D341Med (cell line): ENCODE results near the gene STK11.
"Not testable (repeated sequence)": the region's sequence is repeated elsewhere in the genome, so short reads cannot be mapped to it uniquely, and the experiment has no call there.

Experiments
- DNase-seq: peaks from one replicate; pipeline ENCODE4 v3.0.0; 2012; ENCODE audit warnings: low spot score

STK11 gene

DNA sequence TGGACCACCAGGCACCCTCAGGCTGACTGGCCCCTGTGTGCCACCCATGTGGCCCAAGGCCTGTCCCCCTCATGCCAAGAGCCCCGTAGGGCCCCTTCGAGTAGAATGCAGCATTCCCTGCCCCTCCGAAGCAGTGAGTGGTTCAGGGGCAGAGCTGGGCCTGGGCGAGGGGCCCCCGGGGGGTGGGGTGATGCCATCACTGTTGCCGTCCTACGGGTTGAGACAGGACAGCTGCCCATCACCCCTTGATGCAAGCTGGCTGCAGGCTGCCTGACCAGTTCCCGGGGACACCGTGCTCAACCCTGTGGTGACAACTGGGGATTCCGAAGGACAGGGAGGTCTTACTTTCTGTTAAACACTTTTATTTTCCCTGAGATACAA lies 36.2 kb upstream of the STK11 start:
- DNase-seq: no peak

DNA sequence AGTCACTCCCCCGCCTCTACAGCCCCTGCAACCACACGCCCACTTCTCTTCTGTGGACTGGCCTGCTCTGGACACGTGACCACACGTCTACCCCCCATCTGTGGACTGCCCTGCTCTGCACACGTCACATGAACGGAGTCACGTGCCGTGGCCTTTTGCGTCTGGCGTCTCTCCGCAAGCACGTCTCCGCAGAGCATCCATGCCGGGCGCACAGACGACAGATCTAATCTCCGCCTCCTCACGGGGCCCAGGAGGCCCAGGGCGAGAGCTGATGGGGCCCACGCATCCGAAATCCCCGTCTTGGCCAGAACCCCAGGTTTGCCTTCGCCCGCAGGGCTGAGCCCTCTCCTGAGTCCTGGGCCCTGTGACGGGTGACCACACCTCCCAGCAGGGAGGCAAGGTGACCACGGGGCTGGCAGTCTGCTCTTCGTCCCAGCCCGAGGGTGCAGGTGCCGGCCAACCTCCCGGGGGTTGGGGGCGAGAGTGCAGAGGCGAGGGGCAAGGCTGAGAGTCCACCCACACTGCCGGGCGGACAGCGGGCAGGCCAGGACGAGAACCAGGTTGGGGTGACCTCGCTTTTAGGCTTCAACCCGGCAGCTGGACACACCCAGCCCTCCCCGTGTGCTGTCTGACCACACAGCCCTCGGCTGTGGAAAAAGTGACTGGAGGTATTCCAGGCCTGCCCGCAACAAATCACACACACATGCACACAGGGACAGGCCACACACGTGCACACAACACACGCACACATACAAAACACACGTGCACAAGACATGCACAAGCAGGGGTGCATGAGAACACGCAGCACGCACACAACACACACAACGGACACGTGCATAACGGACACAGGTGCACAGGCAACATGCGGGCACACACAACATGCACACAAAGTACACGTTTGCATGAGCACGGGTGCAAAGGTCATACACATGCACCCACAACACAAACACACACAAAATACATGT lies 35.4 kb upstream of the STK11 start:
- no peak for DNase-seq

DNA sequence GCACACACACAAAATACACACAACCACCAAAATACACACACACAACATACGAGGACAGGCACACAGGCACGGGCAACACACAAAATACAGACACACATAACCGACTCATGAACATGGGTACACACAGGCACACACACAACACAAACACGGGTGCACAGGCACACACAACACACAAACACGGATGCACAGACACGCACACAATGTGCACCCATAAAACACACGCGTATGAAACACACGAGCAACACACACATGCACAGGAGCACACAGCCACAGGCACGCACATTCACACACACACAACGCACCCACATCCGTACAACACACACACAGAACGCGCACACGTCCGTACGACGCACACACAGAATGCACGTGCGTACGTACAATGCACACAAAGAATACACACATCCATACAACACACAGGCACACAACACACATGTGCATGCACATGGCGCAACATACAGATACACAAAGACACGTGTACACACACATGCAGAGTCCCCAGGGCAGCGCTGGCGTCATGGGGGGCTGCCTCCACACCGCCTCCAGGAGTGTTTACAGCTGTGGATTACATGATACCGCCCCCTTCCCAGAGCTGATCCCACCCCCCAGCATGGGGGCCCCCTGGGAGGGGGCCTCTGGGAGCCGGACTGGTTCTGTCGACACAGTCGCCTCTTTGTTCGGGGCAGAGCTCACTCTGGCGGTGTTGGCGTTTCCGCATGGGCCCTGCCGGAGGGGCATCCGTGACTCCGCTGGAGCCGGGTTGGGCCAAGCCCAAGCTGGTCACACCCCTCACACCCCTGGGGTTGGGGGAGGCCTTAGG lies 34.4 kb upstream of the STK11 start:
- no peak for DNase-seq

DNA sequence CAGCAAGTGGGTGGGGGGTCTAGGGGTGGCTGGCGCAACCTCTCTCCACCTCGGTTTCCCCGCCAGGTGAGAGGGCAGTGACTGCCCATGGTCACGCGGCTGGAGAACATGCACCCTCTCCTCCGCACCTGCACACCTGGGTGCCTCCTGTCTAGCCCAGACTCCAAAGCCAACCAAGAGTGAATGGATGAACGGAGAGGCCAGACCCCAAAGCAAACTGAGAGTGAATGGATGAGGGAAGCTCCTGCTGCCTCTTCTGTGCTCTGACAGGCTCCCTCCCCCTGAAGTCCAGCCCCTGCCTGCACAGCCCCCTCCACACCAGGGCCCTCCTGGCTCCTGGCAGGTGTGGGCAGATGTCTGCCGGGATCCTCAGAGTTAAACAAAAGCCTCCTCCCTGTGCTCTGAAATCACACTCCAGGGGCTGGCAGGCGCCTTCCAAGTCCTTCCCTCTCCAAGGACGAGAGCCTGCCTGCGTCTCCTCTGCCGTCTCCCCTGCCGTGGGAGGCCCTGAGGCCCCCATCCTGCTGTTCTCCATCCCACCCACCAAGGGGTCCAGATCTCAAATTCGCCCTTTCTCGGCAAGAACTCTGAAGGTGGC lies 33.7 kb upstream of the STK11 start:
- no peak for DNase-seq

DNA sequence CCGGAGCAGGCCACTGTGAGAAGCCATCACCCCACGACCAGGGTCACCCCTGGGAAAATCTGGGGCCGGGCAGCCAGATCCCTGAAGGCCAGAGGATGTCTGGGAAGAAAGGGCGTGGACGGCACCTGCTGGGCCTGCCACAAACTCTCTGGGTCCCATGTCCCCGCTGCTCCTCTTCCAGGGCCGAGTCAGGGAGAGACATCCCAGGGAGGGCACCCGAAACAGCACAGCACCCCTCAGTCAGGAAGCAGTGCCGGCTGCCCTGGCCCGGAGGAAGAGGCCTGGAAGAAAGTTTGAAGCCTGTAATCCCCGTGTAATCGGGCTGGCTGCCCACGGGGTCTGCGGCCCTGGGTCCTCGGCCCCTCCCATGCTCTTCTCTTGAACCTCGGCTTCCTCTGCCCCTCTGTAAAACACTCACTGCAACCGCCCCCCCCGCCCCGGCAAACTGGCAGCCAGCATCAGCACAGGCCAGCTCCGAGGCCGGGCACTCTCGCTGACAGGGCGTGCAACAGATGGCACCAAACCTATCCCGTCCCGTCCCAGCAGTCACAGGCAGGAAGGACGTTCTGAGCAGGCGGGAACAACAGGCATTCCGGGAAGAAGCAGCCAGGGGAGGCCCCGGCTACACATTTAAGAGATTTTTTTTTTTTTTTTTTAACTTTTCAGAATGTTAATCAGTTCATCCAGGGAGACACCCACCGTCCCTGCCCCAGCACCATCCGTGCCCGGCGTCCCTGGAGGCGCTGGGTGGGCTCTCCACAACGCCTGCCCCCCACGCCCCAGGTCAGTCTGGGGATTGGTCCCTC lies 33.0 kb upstream of the STK11 start:
- DNase-seq: peak; percentile 66

DNA sequence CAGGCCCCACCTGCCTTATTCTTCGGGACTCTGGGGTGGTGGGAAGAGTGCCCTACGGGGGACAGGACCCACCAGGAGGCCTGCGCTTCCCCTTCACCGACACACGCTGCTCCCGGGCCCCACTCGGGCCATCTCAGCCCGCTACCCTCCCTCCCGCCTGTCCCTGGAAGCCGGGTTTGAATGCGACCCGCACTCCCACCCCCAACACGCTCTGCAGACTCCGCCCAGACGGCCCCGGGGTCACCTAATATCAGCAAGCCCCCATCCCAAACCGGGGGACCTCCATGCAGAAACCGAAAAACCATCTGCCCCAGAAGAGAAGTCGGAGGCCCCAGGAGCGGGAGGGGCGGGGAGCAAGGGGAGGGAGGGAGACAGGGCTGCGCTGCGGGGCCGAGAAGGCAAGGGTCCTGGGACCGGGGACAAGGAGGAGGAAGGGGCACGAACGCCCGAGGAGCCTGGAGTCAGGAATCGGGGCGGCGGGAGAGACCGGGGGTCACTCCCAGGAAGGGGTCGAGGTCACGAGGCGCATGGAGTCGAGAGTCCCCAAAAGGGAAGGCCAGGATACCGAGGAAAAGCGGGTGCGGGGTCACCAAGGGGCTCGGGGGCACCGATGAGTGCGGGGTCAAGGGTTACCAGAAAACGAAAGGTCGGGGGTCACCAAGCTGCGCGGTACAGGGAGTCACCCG lies 32.3 kb upstream of the STK11 start:
- peak; percentile 58 for DNase-seq

DNA sequence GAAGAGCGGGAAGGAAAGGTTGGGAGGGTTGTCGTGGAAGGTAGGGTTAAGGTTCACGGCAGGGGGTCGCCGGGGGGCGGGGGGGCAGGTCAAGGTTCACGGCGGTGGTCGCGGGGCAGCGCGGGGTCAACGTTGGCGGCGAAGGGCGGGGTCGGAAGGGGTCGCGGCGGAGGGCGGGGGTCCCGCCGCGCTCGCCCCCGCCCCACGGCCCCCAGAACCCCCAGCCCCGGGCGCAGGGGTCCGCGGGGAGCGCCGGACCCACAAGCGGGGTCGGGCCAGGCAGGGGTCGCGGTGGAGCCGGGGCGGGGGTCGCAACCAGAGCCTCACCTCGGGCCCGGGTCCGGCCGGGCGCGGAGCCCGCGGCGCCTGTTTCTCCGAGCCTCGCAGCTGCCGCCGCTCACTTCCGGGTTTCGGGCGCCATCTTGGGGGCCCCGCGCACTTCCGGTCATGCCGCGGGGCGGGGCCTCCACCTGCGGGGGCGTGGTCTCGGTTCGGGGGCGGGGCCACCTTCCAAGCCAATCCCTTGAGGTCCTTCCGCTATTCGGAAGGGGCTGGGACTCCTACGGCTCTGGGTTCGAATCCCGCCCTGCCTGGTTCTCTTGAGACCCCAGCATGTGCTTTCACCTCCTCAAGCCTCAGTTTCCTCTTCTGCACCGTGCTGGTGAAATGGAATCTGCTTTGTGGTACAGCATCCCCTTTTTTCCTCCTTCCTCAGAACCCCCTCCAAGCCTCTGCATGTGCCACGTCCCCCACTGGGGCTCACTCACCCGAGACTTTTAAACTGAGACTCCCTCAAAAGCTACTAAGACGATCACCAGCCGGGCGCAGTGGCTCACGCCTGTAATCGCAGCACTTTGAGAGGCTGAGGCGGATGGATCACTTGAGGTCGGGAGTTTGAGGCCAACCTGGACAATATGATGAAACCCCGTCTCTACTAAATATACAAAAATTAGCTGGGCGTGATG lies 31.5 kb upstream of the STK11 start, which contains the start of gene SBNO2:
Gene SBNO2 (minus strand): TSS at position 424 of the 965 bp plus-strand sequence. CDS start 19,992 bp downstream, outside the sequence.
- peak; percentile 99 for DNase-seq

DNA sequence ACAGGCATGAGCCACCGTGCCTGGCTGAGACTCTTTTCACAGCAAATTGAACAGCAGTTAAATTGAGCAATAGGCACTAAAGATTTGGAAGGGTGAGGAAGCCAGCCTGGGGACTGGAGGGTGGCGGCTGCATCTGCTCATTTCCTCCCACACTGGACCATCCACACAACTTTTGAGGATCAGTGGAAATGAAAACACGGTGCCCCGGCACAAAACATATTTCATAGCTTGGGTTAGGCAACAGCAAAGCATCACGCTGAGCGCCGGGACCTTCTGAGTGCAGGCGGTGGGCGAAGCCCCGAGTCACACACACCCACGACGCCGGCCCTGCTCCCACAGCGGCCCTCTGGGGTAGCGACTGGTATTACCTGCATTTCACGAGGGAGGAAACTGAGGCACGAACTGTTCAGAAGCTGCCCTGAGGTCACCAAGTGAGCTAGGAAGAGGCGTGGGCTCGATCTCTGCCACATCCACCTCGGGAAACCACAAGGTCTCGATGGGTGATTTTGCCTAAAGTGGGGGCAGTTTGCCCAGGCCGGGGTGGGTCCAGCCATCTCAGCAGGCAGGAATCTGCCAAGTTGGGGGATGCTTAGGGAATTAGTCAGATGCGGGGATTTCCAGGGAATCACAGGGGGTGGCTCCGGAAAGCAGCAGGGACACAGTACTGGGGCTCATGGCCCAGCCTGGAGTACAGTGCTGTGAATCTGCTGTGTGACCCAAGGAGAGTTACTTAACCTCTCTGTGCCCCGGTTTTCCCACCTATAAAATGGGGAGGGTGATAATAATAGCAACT lies 28.1 kb upstream of the STK11 start:
- no peak for DNase-seq

DNA sequence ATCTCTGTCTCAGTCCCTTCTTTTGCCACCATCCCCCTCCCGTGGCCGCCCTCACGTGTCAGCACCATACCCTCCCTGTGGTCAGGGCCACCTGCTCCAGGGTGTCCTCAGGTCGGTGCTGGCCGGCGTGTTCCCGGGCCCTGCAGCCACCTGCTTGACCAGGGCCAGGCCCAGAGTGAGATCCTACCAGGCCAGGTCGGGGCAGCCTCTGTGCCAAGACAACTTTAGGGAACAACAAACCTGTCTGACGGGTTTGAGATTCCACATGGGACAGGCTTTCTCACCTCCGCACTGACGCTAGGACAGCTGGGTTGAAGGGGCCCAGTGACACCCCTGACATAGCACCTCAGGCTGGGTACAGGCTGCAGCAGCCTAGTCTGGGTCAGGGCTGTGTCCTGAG lies 24.0 kb upstream of the STK11 start:
- no peak for DNase-seq

DNA sequence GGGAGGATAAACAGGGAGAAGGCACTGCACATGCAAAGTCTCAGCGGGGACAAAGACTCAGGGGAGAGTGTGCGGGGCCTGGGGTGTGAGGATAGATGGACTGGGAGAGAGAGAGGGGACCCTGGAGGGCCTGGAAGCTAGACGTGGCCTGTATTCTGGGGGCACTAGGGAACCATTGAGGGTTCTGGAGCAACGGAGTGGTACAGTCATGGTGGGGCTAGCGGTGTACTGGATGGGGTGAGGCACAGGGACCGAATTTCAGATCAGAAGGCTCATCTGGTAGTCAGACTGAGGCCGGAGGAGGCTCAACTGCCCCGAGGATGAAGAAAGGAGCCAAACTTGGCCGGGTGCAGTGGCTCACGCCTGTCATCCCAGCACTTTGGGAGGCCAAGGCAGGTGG lies 23.5 kb upstream of the STK11 start:
- DNase-seq: no peak

DNA sequence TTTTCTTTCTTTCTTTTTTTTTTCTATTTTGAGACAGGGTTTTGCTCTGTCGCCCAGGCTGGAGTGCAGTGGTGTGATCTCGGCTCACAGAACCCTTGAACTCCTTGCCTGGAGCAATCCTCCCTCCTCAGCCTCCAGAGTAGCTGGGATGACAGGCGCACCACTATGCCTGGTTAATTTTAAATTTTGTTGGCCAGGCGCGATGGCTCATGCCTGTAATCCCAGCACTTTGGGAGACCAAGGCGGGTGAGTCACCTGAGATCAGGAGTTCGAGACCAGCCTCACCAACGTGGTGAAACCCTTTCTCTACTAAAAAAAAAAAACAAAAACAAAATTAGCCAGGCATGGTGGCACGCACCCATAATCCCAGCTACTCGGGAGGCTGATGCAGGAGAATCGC lies 22.9 kb upstream of the STK11 start:
- DNase-seq: no peak

DNA sequence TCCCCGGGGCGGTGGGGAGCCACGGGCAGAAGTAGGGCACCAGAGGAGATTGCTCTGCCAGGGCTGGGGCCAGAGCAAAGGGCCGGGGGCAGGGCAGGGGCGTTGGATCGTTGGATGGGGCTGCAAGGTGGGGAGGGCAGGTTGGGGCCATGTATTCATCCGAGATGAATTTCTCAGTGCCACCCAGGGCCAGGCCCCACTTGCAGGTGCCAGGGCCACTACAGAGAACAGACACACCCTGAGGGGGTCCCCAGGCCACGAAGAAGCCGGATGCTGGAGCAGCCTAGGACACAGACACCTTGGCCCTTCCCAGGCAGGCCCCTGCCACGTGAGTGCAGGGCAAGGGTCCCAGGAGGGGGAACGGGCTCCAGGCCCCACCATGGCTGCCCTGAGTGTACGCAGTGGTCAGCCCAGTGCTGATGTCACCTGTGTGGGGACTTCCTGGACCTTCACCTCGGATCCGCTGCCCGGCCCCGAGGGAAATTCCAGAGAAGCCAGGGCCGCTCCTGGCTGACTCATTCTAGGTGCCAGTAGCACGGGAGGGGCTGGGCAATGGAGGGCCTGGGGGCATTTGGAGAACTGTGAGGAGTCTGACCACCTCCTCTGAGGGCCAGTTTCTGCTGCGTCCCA lies 21.9 kb upstream of the STK11 start:
- DNase-seq: no peak

DNA sequence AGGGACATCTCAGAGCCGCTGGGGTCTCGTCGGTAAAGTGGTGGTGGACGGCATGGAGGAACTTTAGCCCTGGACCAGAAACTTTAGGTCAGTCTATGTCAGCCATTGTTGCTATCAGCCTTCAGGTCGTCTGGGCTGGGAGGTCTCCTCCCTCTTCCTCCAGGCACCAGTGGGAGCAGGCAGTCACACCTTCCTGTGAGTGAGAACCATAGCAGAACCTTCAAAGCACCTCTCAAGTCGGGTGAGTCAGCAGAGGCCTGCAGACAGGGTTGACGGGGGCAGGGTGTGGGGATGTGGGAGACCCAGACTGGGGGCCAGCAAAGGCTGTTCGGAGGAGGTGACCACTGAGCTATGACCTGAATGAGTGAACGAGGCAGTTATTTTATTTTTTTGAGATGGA lies 16.2 kb upstream of the STK11 start:
- no peak for DNase-seq

DNA sequence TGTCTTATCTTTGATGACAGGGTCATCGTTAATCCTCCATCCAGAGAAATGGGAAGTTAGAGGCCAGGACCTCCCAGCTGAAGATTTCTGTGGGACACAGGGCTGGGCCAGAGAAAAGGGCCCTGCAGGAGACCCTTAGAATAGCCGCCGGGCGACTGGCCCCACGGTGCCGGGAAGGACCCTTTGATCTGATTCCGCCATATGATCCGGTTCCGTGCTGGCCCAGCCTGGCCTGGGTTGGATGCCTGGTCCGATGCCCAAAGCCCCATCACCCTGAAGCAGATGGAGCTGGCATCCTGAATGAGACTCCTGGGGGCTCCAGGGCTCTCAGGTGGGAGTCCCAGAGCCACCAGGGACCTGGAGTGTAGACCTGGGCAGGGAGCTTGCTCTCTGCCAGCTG lies 6.0 kb upstream of the STK11 start:
- no peak for DNase-seq

DNA sequence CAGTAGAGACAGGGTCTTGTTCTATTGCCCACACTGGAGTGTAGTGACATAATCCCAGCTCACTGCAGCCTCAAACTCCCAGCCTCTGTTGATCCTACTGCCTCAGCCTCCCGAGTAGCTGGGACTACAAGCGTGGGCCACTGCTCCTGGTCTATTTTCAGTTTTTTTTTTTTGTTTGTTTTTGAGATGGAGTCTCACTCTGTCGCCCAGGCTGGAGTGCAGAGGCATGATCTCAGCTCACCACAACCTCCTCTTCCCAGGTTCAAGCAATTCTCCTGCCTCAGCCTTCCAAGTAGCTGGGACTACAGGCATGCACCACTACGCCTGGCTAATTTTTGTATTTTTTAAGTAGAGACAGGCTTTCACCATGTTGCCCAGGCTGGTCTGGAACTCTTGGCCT lies 5.0 kb upstream of the STK11 start:
- not testable (repeated sequence) for DNase-seq

DNA sequence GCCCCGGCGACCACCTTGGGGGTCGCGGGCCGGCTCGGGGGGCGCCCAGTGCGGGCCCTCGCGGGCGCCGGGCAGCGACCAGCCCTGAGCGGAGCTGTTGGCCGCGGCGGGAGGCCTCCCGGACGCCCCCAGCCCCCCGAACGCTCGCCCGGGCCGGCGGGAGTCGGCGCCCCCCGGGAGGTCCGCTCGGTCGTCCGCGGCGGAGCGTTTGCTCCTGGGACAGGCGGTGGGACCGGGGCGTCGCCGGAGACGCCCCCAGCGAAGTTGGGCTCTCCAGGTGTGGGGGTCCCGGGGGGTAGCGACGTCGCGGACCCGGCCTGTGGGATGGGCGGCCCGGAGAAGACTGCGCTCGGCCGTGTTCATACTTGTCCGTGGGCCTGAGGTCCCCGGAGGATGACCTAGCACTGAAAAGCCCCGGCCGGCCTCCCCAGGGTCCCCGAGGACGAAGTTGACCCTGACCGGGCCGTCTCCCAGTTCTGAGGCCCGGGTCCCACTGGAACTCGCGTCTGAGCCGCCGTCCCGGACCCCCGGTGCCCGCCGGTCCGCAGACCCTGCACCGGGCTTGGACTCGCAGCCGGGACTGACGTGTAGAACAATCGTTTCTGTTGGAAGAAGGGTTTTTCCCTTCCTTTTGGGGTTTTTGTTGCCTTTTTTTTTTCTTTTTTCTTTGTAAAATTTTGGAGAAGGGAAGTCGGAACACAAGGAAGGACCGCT lies 729 bp downstream of the STK11 start:
- DNase-seq: no peak

DNA sequence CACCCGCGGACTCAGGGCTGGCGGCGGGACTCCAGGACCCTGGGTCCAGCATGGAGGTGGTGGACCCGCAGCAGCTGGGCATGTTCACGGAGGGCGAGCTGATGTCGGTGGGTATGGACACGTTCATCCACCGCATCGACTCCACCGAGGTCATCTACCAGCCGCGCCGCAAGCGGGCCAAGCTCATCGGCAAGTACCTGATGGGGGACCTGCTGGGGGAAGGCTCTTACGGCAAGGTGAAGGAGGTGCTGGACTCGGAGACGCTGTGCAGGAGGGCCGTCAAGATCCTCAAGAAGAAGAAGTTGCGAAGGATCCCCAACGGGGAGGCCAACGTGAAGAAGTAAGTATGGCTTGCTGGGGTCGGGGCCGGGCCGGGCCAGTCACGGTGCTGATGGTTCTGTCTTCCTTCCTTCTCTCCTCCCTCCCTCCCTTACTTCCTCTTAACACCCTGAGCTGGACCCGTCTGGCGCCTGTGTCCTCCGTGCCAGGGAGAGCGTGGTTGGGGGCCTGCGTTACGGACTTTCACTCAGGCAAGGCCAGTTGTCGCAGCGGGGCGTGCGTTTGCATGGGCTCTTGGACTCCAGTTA lies 1.4 kb downstream of the STK11 start:
- no peak for DNase-seq

DNA sequence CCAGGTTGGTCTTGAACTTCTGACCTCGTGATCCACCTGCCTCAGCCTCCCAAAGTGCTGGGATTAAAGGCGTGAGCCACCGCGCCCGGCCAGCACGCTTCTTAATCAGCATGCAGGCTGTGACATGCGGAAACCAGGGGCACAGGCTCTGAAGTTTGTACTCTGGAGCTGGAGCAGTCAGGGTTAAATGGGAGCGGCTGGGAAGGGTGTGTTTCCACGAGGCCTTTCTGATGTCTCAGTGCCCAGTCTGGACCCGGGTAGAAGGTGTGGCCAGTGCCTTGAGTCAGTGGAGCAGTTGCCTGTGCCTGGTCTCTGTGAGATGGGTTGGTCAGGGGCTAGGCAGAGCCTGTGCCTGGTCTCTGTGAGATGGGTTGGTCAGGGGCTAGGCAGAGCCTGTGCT lies 3.3 kb downstream of the STK11 start:
- DNase-seq: not testable (repeated sequence)
